HG03135 (cell line): ENCODE results near the gene RTN4.
"Not testable (repeated sequence)": the region's sequence is repeated elsewhere in the genome, so short reads cannot be mapped to it uniquely, and the experiment has no call there.

ENCODE experiments used
- ATAC-seq: cut with Tn5 transposase; IDR thresholded peaks from one replicate; pipeline ENCODE4 v1.9.1; 2021; ENCODE audit warnings: mild to moderate bottlenecking, moderate library complexity; ENCODE audit not compliant: unreplicated experiment

Gene RTN4, protein sequence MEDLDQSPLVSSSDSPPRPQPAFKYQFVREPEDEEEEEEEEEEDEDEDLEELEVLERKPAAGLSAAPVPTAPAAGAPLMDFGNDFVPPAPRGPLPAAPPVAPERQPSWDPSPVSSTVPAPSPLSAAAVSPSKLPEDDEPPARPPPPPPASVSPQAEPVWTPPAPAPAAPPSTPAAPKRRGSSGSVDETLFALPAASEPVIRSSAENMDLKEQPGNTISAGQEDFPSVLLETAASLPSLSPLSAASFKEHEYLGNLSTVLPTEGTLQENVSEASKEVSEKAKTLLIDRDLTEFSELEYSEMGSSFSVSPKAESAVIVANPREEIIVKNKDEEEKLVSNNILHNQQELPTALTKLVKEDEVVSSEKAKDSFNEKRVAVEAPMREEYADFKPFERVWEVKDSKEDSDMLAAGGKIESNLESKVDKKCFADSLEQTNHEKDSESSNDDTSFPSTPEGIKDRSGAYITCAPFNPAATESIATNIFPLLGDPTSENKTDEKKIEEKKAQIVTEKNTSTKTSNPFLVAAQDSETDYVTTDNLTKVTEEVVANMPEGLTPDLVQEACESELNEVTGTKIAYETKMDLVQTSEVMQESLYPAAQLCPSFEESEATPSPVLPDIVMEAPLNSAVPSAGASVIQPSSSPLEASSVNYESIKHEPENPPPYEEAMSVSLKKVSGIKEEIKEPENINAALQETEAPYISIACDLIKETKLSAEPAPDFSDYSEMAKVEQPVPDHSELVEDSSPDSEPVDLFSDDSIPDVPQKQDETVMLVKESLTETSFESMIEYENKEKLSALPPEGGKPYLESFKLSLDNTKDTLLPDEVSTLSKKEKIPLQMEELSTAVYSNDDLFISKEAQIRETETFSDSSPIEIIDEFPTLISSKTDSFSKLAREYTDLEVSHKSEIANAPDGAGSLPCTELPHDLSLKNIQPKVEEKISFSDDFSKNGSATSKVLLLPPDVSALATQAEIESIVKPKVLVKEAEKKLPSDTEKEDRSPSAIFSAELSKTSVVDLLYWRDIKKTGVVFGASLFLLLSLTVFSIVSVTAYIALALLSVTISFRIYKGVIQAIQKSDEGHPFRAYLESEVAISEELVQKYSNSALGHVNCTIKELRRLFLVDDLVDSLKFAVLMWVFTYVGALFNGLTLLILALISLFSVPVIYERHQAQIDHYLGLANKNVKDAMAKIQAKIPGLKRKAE

DNA sequence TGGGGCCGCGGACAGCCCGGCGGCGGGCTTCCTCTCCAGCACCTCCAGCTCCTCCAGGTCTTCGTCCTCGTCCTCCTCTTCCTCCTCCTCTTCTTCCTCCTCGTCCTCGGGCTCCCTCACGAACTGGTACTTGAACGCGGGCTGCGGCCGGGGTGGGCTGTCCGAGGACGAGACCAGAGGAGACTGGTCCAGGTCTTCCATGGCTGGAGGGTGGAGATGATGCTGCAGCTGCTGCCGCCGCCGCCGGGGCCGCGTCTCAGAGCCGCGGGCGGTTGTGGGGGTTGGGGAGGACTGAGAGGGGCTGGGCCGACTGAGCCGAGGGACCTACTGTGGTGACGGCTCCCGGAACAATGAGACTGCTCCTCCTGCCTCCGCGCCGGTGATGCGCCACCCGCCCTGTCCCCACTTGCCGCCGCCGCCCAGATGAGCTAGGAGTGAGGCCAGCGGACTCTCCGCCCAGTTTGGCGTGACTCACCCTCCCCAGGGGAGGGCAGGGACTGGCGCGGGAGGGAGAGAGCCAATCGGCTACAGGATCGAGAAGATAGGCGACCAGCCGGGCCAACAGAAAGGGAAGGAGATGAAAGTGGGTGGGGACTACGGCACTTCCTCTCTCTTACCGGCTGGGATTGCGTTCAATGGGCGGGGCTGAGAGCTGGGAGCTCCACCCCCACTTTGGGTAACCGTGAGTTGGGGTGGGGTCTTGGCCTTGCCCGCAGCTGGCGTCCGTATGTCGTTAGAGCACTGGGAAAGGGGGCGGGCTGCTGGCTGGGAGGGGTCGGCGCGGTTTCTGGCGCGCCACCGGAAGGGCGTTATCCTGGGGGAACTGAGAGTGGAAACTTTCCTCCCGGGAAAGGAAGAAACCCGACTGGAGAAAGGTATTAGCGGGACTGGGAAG is at the start of gene RTN4:
Gene RTN4 (minus strand): TSS at position 352 of the 895 bp plus-strand sequence. CDS start 151 bp downstream, at position 201.
- ATAC-seq, result peak; percentile 87

DNA sequence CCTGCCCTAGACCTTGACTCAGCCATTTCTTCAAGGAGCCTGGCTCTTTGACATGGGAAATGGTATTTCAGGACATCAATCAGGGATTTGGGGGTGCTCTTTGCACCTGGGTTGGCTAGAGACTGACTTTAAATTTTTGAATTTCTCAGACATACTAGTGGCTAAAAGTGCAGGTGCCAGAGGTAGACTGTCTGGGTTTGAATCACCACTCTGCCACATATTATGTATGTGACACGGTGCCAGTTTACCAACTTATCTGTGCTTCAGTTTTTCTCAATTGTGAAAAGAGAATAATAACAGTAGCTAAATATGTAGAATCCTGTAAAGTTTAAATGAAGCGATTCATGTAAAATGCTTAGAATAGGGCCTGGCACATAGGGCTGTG is 49.2 kb upstream of the RTN4 start:
- ATAC-seq, result no peak

DNA sequence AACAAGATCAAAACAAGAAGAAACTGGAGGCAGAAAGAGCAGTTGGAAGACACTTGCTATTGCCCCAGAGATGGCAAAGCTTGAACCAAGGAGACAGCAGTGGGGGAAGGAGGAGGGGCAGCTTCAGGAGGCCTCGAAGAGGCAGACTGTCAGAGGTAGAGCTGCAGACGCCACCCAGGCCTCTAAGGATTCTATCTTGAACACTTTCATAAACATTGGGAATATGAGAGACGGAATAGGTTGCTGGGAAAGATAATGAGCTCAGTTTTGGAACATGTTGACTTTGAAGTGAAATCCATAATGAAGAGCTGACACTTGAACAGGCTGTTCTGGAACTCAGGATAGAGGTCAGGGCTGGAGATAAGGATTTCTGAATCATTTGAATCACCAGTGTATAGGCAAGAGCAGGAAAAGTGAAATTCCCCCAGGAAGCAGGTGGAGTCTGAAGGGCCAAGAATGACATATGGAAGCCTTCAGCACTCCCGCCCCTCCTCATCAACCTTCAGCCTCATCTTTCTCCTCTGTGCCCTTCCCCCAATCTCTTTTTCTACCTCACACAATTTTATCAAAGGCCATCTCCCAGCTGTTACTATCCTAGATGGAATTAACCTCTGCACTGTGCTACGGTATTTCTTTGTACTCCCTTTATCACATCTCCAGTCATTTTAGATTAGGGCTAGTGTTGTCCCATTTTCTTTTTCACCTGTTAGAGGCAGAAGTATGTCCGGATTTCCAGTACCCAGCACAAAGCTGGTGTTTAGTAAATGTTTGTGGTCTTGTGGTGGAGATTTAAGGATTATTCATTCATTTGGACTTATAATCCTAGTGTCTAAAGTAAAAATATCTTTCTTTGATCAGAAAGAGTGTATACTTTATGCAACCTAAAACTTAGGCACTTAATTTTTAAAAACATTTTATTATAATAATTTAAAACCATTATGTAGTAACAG is 47.5 kb upstream of the RTN4 start:
- ATAC-seq, result no peak

DNA sequence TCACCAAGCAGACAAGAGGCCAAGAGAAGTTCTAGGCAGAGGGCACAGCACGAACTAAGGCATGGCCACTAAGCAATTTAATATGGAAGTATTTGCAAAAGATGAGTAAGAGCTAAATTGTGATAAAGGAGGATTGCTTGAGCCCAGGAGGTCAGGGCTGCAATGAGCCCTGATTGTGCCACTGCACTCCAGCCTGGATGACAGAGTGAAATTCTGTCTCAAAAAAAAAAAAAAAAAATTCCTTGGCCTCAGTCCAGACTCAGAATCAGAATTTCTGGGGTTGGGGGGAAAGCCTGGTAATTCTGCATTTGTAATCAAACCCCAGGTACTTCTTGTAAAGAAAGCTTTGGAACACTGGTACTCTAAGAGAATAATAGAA is 46.8 kb upstream of the RTN4 start:
- ATAC-seq, result no peak

DNA sequence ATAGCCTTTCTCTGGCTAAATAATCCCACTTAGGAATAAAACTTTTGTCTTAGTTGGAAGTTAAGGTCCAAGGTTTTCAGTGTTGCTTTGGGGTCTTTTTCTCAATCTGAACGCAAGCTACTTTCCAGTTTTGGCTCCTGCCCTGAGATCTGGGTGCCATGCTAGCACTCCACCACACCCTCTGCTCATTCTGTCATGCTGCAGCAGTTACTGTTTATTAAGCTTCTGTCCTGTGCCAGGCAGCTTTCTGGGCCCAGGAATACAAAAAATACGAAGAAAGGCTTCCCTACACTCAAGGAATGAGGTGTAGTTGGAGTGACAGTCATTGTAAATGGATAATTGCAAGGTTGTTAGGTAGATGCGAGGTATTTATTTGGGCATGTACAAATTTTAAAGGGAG is 46.3 kb upstream of the RTN4 start:
- ATAC-seq, result no peak

DNA sequence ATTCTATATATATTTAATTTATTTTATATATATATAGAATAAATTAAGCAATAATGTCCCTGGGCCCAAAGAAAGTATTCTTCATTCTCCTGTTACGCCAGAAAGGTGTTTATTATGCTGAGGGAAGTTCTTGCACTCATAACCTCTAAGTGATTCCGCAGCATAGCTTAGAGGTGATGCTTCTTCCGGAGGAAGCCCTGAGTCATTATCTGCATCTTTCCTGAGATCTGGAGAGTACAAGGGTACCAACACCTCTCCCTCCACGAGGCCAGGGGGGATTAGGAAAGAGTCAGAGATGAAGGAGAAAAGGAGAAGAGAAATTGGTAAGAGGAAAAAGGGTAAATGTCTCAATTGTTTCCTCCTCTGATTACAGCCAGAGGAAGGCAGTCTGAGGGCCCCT is 43.1 kb upstream of the RTN4 start:
- no peak for ATAC-seq

DNA sequence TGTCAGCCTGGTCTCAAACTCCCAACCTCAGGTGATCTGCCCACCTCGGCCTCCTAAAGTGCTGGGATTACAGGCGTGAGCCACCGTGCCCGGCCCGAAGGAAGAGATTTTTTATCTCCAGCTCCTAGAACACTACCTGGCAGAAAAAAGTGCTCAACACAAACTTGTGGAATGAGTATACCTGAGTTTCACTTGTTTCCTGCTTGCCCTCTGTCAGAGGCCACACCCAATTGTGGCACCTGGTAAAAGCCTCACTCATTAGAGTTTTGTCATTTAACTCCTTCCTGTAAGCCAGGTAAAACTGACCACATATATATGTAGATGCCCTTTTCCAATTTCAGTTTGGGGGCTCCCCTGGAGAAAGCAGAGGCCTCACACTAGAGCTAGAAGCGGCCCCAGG is 42.2 kb upstream of the RTN4 start:
- no peak for ATAC-seq

DNA sequence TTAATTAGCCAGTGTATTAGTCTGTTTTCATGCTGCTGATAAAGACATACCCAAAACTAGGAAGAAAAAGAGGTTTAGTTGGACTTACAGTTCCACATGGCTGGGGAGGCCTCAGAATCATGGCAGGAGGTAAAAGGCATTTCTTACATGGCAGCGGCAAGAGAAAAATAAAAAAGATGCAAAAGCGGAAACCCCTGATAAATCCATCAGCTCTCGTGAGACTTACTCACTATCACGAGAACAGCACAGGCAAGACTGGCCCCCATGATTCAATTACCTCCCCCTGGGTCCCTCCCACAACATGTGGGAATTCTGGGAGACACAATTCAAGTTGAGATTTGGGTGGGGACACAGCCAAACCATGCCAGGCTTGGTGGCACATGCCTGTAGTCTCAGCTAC is 41.4 kb upstream of the RTN4 start:
- ATAC-seq, result not testable (repeated sequence)

DNA sequence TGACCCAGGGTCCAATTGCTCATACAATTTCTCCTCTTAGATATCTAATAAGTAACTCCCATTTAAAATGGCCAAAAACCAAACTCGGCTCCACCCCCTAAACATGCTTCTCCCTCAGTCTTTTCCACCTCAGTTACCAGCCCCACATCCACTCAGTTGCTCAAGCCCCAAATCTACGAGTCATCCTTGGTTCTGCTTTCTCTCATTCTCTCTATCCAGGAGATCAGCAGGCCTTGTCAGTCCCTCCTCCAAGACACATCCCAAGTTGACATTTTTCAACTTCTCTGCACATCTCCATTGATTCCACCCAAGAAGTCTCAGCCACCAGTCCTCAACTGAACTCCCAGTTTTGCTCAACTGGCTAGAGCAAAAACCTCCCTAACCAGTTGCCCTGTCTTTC is 40.5 kb upstream of the RTN4 start:
- ATAC-seq, result no peak

DNA sequence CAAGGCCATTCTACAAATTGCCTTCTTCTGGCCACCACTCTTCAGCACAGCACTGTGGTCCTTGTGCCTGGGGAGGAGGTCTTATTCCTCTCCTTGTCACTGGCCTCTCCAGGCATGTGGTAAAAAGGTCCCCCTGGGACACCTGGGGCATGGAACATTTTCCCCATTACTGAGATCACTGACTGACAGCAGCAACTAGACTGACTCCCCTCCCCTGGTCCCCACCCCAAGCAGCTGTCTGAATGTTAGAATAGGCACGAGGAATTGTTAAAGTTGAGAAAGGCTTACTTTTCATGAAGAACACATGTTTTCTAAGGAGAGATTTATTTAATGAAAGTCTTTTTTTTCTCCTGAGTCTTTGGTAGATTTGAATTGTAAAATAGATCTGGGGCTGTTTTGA is 39.5 kb upstream of the RTN4 start:
- ATAC-seq, result no peak

DNA sequence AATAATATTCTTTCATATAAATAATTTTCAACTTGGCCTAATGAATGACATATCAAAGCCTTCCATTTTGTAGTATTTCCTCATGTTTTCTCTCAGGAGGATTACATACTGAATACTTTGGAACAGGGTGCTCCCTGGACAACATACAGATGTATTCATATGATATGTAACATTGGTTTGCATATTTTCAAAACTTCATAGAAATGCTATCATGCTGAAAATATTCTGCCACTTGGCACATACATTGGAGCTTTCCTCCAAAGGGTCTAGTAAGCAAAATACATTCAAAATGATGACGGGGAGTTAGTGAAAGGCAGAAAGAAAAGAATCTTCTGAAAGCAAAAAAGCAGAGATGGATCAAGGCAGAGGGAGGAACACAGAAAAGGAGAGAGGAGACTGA is 38.1 kb upstream of the RTN4 start:
- ATAC-seq, result no peak

DNA sequence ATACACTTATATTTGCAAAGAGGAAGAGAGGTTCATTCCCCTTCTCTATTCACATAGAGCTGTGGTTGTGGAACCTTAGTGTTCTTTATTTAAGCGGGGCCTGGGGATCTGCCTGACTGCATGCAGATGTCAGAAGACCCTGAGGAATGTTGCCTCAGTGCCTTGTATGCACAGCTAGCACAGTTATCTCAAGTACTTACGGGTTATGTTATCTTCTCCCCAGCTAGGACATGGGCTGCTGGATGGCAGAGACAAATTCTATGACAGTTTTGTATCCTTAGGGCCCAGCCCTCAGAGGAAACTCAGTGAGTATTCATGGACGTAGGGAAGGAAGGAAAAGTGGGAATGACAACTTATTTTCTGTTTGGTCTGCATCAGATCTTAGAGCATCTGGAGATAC is 37.7 kb upstream of the RTN4 start:
- ATAC-seq, result no peak

DNA sequence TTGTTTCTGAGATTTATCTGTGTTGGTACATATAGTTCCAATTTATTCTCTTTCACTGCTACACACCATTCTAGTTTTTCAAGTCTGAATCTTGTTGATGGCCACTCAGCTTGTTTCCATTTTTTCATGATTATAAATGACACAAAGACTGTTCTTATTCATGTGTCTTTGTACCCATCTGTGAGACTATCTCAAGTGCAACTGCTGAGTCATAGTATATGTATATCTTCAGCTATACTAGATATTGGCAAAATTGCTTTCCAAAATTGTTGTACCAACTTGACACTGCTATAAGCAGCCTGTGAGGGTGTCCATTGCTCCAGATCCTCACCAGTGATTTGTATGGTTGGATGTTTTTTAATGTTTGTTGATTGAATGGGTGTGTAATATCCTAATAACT is 37.2 kb upstream of the RTN4 start:
- no peak for ATAC-seq

DNA sequence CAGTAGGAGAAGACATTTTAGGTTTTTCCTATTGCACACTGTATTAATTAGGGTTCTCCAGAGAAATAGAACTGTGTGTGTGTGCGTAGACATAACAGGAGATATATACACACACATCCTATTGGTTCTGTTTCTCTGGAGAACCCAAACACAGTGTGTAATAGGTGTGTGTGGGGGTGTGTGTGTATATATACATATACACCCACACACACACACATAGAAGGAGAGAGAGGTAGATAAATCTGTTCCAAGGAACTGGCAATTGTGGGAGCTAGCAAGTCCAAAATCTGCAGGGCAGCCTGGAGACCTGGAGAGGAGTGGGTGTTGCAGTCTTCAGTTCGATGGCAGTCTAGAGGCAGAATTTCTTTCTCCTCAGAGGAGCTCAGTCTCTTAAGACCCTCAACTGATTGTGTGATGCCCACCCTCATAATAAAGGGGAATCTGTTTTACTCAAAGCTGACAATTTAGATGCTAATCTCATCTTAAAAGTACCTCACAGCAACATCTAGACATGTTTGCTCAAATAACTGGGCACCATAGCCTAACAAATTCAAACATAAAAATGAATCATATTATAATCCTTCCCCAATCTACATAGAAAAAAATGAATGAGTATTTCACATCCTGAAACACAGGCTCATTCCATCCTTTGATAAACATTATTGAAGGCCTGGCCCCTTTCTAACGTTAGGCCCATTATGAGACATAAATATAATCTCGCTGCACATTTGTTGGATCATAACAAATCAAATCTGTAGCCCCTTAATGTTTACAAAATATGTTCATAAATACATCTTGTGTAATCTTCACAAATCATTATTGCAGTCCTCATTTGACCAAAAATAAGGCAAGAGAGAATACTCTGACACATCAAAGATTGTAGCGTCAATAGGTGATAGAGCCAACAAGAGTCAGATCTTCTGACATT is 35.1 kb upstream of the RTN4 start:
- no peak for ATAC-seq

DNA sequence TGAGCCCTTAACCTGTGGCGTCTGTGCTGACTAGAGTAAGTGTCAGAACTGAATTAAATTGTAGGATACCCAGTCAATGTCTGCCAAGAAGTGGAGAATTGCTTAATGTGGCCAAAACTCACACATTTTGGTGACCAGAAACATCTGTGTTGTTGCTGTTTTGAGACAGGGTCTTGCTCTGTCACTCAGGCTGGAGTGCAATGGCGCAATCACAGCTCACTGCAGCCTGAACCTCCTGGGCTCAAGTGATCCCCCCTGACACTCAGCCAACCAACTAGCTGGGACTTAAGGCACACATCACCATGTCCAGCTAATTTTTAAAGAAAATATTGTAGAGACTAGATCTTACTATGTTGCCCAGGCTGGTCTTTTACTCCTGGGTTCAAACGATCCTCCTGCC is 34.4 kb upstream of the RTN4 start:
- ATAC-seq, result no peak

DNA sequence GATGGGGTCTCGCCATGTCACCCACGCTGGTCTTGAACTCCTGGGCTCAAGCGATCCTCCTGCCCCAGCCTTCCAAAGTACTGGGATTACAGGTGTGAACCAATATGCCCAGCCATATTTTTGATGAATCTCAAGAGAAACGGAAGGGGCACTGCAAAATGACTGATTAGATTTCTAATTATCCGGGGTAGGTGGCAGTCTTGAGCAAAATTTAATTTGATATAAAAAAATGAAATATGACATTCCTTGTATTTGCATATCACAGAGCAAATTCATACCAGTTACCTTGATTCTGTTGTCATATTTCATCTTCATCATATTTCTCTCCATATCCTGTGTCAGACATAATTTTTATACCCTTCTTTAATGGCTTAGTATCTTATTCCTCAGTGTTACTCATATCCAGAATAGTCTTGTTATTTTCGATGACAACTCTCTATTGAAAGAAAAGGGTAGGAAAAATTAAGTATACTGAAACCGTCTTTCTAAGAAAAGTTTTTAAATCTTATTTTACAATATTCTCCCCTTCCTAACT is 30.0 kb upstream of the RTN4 start:
- ATAC-seq, result no peak

DNA sequence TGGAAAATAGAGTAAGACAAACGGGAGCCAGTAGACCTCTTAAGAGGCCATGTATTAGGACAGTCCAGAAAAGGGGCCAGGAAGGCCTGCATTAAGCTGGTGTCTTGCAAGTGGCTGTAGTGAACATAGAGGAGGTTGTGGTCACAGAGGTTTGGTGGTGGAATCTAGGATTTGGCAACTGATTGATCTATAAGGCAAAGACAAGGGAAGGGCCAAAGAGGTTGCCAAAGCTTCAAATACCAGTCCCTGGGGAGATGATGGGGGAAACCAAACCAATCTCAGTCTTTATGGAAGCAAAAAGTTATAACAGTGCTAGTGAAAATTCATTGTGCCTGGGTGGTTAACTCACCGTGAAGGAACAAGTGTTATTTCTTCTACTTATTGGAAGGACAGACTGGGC is 28.7 kb upstream of the RTN4 start:
- ATAC-seq, result no peak

DNA sequence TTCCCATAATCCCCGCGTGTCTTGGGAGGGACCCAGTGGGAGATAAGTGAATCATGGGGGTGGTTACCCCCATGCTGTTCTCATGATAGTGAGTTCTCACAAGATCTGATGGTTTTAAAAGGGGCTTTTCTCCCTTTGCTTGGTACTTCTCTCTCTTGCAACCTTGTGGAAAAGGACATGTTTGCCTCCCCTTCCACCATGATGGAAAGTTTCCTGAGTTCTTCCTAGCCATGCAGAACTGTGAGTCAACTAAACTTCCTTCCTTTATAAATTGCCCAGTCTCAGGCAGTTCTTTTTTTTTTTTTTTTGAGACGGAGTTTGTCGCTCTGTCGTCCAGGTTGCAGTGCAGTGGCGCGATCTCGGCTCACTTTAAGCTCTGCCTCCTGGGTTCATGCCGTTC is 26.5 kb upstream of the RTN4 start:
- ATAC-seq, result no peak
